ENCODE results near the gene RCVRN. TPM values are rescaled to one million over a fixed set of nuclear protein-coding genes. Genes with fewer than 3 reads are reported as not detected.

RCVRN gene
- total and polyA plus RNA-seq, 2 of the 8 experiments (the other 6 are each of a cell fraction or from before 2014, with no cell fraction given), result not detected

GRCh38 chr17:9894231-9894630, 10.8 kb downstream of the RCVRN start:
- DNase-seq (ENCODE audit: low read depth in 1 of 2, low spot score in 2 of 2) (no peak), FAIRE-seq (no peak)
- 0 out of 7 replicates have a peak, but pooled peaks cover 0 to 3% (median 0%) of the 10 kb centered on the region in 4 experiments for H3K4me1 ChIP-seq (replicated peaks in 1 of 4; ENCODE audit: control insufficient read depth in 3 of 4, insufficient read depth in 4 of 4, low read length in 3 of 4)
- H3K9me3 ChIP-seq (ENCODE audit: insufficient read depth in 2 of 2, low read depth in 1 of 2, low read length in 1 of 2), result no peaks in the 10 kb centered on the region
- no peak overlapping the region for H3K4me2 ChIP-seq (ENCODE audit: insufficient read depth in 1 of 2, low read depth in 2 of 2, low read length in 2 of 2)
- no peak overlapping the region for H3K18ac ChIP-seq (ENCODE audit: extremely low read depth, low read length)
- H3K23ac ChIP-seq (ENCODE audit: insufficient read length), result no peak overlapping the region
- H3K79me1 ChIP-seq (ENCODE audit: low read depth, low read length), result no peaks in the 10 kb centered on the region
- no peaks in the 10 kb centered on the region for H3K36me3 ChIP-seq (ENCODE audit: control insufficient read depth in 2 of 4, insufficient read depth in 4 of 4, low read length in 3 of 4)
- no peak overlapping the region for H3K4me3 ChIP-seq (ENCODE audit: extremely low read depth in 1 of 4, insufficient read depth in 2 of 4, low read depth in 3 of 4, low read length in 4 of 4)
- no peak overlapping the region for H3K27ac ChIP-seq (ENCODE audit: low read depth, low read length)
- no peak overlapping the region for H3K56ac ChIP-seq (replicated peaks; ENCODE audit: insufficient read length, low read depth, low read length)
- H3K9ac ChIP-seq (replicated peaks in 1 of 4; ENCODE audit: extremely low read depth in 1 of 4, low read depth in 3 of 4, low read length in 3 of 4), result no peak overlapping the region
- POLR2A ChIA-PET (ENCODE audit: partially characterized antibody), result no interaction called here
- no peaks in the 10 kb centered on the region for H3K79me2 ChIP-seq (ENCODE audit: control insufficient read depth in 1 of 2, insufficient read depth in 2 of 2, low read length in 2 of 2)
- H2AFZ ChIP-seq (ENCODE audit: low read length), result no peak overlapping the region
- no peak overlapping the region for H3K4ac ChIP-seq (replicated peaks; ENCODE audit: insufficient read length, low read depth, low read length)
- H2BK15ac ChIP-seq (ENCODE audit: low read length), result no peak overlapping the region
- CTCF ChIA-PET (ENCODE audit: partially characterized antibody), result interaction anchor here (9.7 kb wide), 1 partner anchor 8 kb away, joined by 101 read pairs; the partner anchor contains the start of gene RCVRN
- H2BK20ac ChIP-seq (ENCODE audit: low read length), result no peak overlapping the region
- H2BK120ac ChIP-seq (replicated peaks; ENCODE audit: low read depth, low read length), result no peak overlapping the region
- no peak overlapping the region for H2BK5ac ChIP-seq (ENCODE audit: low read depth, low read length)
- no peak overlapping the region for H2BK12ac ChIP-seq (ENCODE audit: low read depth, low read length)
- H4K91ac ChIP-seq (replicated peaks; ENCODE audit: insufficient read length, low read length), result no peak overlapping the region
- no peak overlapping the region for H4K8ac ChIP-seq (ENCODE audit: extremely low read depth, insufficient read depth, low read length)
- H4K5ac ChIP-seq (ENCODE audit: insufficient read length, low read depth, low read length), result no peak overlapping the region
- no peak overlapping the region for H2AK5ac ChIP-seq (ENCODE audit: low read depth, low read length)
- no peaks in the 10 kb centered on the region for H3K23me2 ChIP-seq (ENCODE audit: low read depth, low read length)
- no peak for TF ChIP-seq CBX5 (IDR thresholded peaks at IDR 0.05; ENCODE audit: low read depth, low read length)
- TF ChIP-seq RBBP5 (IDR thresholded peaks at IDR 0.05; ENCODE audit: borderline replicate concordance, low read depth, low read length), result no peak
- no peak for TF ChIP-seq SIX5 (IDR thresholded peaks at IDR 0.05; ENCODE audit: low read depth, low read length)
- 90% methylated on average over 3 of the region's 3 CpGs; no CpG with 5 or more reads in 1 of the 2 experiments for WGBS, 2 experiments (ENCODE audit: extremely low coverage in 1 of 2, insufficient coverage in 1 of 2, insufficient read length in 1 of 2, insufficient replicate concordance in 2 of 2, low coverage in 1 of 2, low lambda C conversion rate in 2 of 2, missing lambda C conversion rate in 1 of 2)
- H4K20me1 ChIP-seq (replicated peaks in 1 of 2; ENCODE audit: control insufficient read depth in 1 of 2, insufficient read depth in 2 of 2, low read length in 2 of 2), result no peaks in the 10 kb centered on the region
- no peak overlapping the region for H3K14ac ChIP-seq (ENCODE audit: insufficient read length)
- H3K27me3 ChIP-seq (replicated peaks in 1 of 4; ENCODE audit: control insufficient read depth in 3 of 4, extremely low read depth in 1 of 4, insufficient read depth in 3 of 4, low read length in 3 of 4), result no peaks in the 10 kb centered on the region

All from H1 (cell line).